Right lobe of liver (tissue), 4 donors: ENCODE data around the gene BEX2.

Experiments used
- POLR2A ChIP-seq: fragments of 450-650 bp; IDR thresholded peaks from one replicate; pipeline ENCODE4 v1.6.1; 2017; ENCODE audit warnings: antibody characterized with exemption, mild to moderate bottlenecking
- TF ChIP-seq, protein P1 (sequence below), 4 donors: fragments of 200-600 bp in 3 of 4; fragments of 450-650 bp in 1 of 4; IDR thresholded peaks; one replicate each; pipeline versions ENCODE4 v1.5.1 to v1.8.0; 2016 to 2022; ENCODE audit warnings: antibody characterized with exemption in 4 of 4, mild to moderate bottlenecking in 2 of 4
- donor health status: DM: no; HTN: no; CAD: no.
- donor health status: DM: no; HTN: no; CAD: no.
- donor health status: DM: no; HTN: yes; CAD: no.

DNA sequence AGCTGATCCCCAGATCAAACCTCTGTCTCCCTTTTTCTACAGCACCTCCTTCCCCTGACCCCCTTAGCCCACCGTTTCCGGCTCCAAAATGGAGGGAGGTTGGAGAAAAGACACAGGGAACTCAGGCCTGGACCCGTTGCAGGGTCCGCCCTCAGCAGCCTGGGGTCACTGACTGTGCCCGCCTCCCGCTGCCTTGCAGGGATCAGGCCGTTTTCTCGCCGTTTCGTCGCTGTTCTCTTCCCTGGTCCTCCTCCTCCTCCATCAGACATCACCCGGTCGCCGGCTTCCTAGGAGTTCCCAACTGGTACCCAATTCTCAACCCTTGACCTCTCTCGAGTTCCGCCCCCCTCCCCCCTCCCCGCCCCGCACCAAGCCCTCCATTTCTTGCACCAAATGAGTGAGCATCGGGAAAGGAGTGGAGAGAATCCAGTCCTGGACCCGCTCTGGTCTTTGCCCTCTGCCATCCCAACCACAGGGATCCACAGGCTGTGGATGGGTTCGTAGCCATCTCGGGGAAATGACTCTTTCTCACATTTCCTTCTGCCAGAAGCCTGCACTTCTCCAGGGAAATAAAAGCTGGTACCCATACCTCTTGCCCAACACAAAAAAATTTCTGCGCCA is 34.7 kb downstream of the BEX2 start:
- TF ChIP-seq, protein P1, sequence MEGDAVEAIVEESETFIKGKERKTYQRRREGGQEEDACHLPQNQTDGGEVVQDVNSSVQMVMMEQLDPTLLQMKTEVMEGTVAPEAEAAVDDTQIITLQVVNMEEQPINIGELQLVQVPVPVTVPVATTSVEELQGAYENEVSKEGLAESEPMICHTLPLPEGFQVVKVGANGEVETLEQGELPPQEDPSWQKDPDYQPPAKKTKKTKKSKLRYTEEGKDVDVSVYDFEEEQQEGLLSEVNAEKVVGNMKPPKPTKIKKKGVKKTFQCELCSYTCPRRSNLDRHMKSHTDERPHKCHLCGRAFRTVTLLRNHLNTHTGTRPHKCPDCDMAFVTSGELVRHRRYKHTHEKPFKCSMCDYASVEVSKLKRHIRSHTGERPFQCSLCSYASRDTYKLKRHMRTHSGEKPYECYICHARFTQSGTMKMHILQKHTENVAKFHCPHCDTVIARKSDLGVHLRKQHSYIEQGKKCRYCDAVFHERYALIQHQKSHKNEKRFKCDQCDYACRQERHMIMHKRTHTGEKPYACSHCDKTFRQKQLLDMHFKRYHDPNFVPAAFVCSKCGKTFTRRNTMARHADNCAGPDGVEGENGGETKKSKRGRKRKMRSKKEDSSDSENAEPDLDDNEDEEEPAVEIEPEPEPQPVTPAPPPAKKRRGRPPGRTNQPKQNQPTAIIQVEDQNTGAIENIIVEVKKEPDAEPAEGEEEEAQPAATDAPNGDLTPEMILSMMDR (IDR thresholded peaks at IDR 0.05) = no peak
- TF ChIP-seq POLR2A = no peak
